ENCODE data around the gene SLC7A10.

Gene SLC7A10

DNA sequence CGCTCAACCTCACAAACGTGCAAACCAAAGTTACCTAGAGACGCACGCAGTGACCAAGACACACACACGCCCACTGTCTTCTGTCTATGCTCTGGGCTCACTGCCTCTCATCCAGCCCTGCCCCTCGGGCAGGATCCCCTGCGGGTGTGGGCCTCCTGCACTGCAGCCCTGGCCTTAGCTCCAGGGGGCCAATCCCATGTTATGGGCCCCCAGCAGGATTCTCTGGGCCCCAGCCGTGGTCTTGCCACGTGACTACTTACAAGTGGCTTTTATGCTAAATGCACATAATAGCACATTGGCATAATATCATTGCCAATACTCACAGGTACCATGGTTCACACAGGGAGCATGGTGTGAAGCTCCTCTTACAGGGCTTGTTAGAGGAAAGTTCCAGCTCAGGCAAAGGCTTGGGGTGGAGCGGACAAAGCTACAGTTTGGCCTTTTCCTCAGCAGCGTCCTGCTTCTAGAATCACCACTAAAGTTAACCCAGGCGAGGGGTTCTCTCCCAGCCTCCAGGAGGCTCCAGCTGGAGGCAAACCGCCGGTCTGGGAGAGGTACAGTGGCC, 39.3 kb upstream of the SLC7A10 start:
- no peak for DNase-seq (ENCODE audit: low spot score)
- ChIA-PET CTCF (interaction anchor here (1.0 kb wide), 1 partner anchor 141 kb away, joined by 3 read pairs; no protein-coding TSS in a partner anchor), POLR2A (ENCODE audit: low non-redundant PET) (no interaction called here)
- no peak overlapping the region for H3K27ac ChIP-seq
- TF ChIP-seq CTCF (conservative IDR thresholded peaks at IDR 0.05; ENCODE audit: low read depth), result no peak

DNA sequence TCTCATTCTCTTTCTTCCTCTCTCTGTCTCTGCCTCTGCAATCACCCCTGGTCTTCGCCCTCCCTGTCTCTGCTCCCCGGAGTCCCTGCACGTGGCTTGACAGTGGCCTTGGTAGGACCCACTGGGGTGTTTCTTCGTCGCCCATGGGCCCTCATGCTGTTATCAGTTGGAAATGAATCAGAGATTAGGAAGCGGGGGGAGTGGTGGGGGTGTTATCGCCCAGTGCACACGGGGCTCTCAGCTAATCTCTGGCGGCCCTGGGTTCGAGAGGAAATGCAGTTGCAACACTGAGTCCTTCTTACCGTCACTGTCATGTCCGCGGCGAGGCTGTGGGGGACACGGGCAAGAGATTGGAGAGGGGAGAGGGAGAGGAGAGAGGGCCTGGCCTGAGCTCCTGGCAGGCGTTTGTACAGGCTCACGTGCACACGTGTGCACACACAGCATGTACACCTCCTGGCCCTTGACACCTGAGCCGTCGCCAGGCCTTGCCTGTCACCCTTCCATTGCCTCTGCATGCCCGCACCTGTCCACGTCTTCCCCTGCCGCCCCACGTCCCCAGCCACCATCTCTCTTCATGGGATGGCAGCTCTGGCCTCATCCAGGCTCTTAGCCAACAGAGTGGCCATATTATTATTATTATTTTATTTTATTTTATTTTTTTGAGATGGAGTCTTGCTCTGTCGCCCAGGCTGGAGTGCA, 37.8 kb upstream of the SLC7A10 start:
- TF ChIP-seq CTCF (conservative IDR thresholded peaks at IDR 0.05; ENCODE audit: low read depth), result no peak
- CTCF ChIA-PET, result no interaction called here
- POLR2A ChIA-PET (ENCODE audit: low non-redundant PET), result no interaction called here
- no peak for DNase-seq (ENCODE audit: low spot score)
- no peak overlapping the region for H3K27ac ChIP-seq

- POLR2A ChIA-PET (ENCODE audit: low non-redundant PET), result no interaction called here
- no peak for TF ChIP-seq CTCF (conservative IDR thresholded peaks at IDR 0.05; ENCODE audit: low read depth)
- CTCF ChIA-PET, result interaction anchor here (1.0 kb wide), 1 partner anchor 41 kb away, joined by 4 read pairs; the partner anchor contains the start of gene CEBPA
- H3K27ac ChIP-seq, result no peak overlapping the region
- no peak for DNase-seq (ENCODE audit: low spot score)
These were observed 36.0 kb upstream of the SLC7A10 start for GRCh38 chr19:33261511-33262189.

GRCh38 chr19:33260628-33261418, 35.2 kb upstream of the SLC7A10 start:
- no peak overlapping the region for H3K27ac ChIP-seq
- no peak for TF ChIP-seq CTCF (conservative IDR thresholded peaks at IDR 0.05; ENCODE audit: low read depth)
- DNase-seq (ENCODE audit: low spot score), result no peak
- ChIA-PET CTCF (interaction anchor here (1.0 kb wide), 1 partner anchor 42 kb away, joined by 4 read pairs; the partner anchor contains the start of gene CEBPA), POLR2A (ENCODE audit: low non-redundant PET) (no interaction called here)

GRCh38 chr19:33259539-33259938, 33.9 kb upstream of the SLC7A10 start:
- POLR2A ChIA-PET (ENCODE audit: low non-redundant PET), result no interaction called here
- no peak for TF ChIP-seq CTCF (conservative IDR thresholded peaks at IDR 0.05; ENCODE audit: low read depth)
- CTCF ChIA-PET, result interaction anchor here (0.7 to 1.3 kb wide), 2 partner anchors 32 to 157 kb away, joined by 3 to 6 read pairs; no protein-coding TSS in a partner anchor
- no peak overlapping the region for H3K27ac ChIP-seq
- DNase-seq (ENCODE audit: low spot score), result no peak

DNA sequence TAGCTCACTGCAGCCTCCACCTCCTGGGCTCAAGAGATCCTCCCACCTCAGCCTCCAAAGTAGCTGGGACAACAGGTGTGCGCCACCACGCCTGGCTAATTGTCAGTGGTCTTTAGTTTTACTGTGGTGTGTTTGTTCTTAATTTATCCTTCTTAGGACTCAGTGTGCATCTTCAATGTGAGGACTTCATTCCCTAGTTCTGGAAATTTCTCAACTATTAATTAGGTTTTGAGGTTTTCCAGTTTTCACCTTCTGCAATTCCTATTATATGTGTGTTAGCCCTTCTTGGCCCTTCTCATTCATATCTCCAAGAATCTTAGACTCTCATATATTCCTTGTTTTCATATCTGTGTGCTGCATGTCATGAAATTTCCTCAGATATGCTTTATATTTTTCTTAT, 32.2 kb upstream of the SLC7A10 start:
- ChIA-PET POLR2A (ENCODE audit: low non-redundant PET) (no interaction called here), CTCF (interaction anchor here (0.6 kb wide), 1 partner anchor 59 kb away, joined by 3 read pairs; no protein-coding TSS in a partner anchor)
- DNase-seq (ENCODE audit: low spot score), result no peak
- TF ChIP-seq CTCF (conservative IDR thresholded peaks at IDR 0.05; ENCODE audit: low read depth), result no peak
- no peak overlapping the region for H3K27ac ChIP-seq
